Measurements from ENCODE around the gene VSTM4. TPM values are rescaled to one million over a fixed set of nuclear protein-coding genes. Genes with fewer than 3 reads are reported as not detected.
A peak's percentile ranks its signal among the peaks of the same experiment; 100 is the strongest.

Gene VSTM4
- total RNA-seq, 1 donor from 2014 or later: 22.4 TPM

DNA sequence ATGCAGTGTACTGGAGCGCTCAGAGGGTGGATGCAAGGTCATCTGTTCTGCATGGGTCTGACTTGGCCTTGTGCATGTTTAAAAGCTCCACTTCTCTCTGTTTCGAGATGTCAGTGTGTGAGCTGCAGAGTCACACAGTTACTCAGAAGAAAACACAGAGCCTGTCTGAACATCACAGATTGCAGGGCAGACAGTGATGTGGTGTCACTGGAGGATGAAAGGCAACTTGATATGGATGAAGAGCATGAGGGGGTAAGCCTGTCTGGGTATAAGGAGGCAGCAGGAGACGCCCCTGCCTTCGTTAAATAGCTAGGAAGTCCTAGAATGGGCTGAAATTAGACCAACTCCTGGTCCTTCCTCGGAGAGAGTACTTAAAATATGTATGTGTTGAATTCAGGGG is 108.2 kb downstream of the VSTM4 start:
- ATAC-seq (ENCODE audit: poor library complexity) (no peak), DNase-seq (no peak)
- intact Hi-C loops (cut with DNase I): loop anchor here (10.0 kb wide), 1 partner anchor 108 kb away; the partner anchor contains the start of gene VSTM4

DNA sequence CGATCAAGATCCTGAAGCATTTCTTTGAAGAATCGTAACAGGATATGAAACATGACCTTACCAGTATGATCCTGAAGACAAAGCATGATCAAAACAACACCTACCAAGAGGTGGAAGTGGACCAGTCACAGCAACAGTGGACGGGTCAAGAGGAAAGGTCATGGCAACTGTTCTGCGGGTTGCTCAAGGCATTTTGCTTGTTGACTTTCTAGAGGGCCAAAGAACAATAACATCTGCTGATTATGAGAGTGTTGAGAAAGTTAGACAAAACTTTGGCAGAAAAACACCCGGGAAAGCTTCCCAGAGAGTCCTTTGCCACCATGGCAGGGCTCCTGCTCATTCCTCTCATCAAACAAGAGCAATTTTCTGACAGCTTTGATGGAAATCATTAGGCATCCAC is 110.1 kb downstream of the VSTM4 start:
- intact Hi-C loops (cut with DNase I): loop anchor here (10.0 kb wide), 1 partner anchor 110 kb away; the partner anchor contains the start of gene VSTM4
- ATAC-seq (ENCODE audit: poor library complexity): no peak

DNA sequence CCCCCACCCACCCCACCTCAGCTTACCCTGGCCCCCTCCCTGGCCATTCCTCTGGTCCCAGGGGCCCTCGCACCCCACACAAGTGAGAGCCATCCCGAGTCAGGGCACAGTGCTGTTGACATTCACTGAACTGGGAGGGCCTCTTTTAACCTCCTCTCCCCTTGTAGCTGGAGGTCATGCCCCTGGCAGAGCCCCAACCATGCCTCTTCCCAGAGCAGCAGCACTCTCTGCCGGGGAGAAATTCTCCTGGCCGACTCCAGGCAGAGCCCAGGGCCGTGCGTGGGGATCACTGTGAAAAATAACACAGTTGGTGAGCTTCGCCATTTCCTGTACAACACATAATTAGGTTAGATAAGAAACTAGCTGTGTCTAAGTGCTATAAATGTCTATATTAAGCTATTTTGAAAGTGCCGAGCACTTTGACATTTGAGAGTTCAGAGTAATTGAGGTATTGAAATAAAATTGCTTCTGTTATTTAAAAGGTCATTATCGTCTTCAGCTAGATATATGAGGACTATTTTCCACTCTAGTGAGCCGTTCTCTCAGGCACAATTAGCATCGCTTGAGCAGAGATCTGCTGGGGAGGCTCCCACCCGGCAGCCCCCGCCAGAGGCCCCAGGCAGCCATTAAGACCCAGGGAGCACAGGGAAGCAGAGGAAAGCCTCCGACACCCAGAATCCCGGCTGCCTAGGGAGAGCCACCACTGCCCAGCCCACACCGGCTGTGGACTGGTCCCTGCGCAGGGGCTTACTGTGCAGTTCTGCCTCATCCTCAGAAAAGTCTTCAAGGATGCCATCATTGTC is 113.3 kb downstream of the VSTM4 start:
- DNase-seq (peak; percentile 79), ATAC-seq (ENCODE audit: poor library complexity) (peak; percentile 86)
- intact Hi-C loops (cut with DNase I): loop anchor here (10.0 kb wide), 1 partner anchor 113 kb away; the partner anchor contains the start of gene VSTM4

More for the DNA sequence above, 110.1 kb downstream of the VSTM4 start:
- DNase-seq: no peak

DNA sequence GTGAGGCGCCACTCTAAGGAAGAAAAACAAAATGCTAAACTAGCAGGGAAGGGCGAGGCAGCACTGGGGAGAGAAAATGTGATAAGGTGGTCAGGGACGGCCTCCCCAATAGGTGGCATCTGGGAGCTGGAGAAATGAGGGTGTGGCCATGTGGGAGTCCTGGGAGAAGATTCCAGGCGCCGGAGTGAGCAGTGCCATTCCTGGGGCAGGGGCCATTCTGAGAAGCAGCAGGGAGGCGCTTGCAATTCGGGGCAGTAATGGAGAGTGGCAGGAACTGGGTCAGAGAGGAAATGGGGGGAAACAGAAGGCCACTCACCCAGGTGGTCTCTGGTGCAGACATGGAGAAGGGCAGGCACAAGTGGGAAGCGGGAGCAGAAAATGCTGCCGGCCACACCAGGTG is 113.9 kb downstream of the VSTM4 start:
- intact Hi-C loops (cut with DNase I): loop anchor here (10.0 kb wide), 1 partner anchor 113 kb away; the partner anchor contains the start of gene VSTM4
- peak; percentile 71 for ATAC-seq (ENCODE audit: poor library complexity)
- DNase-seq: no peak

DNA sequence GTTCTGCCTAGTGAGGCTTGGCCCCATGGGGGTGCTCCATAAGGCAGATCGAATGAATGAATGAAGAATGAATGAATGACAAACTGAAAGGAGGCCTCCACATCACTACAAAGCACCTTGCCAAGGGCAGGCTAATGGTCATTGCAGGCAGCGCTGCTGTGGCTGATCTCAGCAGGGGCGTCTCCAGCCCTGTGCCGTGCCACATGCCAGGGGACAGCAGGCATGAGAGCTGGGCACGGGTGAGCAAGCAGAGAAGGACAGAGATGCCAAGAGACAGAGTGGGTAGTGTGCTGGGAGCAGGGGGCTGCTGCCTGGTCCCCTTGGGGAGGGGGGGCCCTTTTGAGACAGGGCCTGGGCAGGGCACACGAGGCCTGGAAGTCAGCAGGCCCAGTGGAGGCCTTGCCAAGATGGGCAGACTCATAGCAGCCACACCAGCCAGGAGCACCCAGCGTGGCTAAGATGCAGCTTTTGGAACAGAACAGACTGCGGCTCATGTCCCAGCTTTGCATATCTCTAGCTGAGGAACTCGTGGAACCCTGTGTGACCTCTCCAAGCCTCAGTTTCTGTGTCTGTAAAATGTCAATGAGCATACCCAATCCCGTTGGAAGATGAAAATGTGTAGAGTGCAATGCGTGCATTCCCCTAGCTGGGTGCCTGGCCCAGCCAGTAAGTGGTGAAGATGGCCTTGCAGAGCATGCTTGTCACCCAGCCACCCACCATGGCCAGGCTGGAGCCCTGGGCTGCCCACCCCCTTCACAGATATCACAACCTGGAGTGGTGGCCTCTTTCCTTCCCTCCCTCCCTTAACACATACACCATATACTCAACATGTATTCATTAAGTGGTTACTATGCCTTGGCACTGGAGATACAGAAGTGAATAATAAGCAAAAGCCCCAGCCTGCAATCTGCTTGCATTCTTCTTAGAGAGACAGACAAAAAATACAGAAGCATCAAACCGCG is 114.6 kb downstream of the VSTM4 start:
- DNase-seq: no peak
- peak; percentile 51 for ATAC-seq (ENCODE audit: poor library complexity)
- intact Hi-C loops (cut with DNase I): loop anchor here (10.0 kb wide), 1 partner anchor 114 kb away; the partner anchor contains the start of gene VSTM4

DNA sequence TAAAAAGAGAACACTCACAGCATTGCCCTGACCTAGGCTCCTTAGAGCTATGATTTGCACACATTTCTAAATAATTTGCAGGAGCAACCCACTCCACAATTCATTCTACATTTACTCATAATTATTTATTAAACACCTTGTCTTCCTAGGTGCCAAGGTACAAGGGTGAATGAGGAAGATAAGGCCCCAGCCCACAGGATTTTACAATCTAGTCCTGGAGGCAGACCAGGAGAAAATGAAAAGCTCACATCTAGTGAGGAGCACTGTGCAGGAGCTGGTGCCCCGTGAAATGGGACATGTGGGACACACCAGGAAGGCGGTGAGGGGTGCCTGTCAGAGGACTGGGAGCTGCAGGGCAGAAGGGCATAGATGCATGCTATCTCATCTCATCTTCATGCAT is 116.0 kb downstream of the VSTM4 start:
- no peak for DNase-seq
- intact Hi-C loops (cut with DNase I): no loop called here
- ATAC-seq (ENCODE audit: poor library complexity): no peak

DNA sequence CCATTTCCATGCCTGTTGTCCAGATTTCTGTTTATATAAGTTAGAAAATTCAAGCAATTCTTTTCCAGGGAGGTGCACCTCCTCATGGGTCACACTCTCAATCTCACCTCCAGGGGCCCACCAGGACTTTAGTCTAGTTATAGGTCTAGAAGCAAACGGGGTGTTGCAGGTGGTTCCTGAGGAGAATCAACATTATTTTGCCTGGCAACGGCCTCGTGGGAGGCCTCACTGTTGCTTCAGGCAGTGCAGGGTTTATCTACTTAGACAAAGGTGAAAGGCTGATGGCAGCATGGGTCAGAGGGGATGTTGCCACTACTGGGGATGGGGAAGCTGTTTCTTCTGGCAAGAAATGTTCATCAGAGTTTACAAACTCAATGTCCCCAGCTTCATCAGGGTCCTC is 119.0 kb downstream of the VSTM4 start:
- intact Hi-C loops (cut with DNase I): no loop called here
- no peak for ATAC-seq (ENCODE audit: poor library complexity)
- no peak for DNase-seq

DNA sequence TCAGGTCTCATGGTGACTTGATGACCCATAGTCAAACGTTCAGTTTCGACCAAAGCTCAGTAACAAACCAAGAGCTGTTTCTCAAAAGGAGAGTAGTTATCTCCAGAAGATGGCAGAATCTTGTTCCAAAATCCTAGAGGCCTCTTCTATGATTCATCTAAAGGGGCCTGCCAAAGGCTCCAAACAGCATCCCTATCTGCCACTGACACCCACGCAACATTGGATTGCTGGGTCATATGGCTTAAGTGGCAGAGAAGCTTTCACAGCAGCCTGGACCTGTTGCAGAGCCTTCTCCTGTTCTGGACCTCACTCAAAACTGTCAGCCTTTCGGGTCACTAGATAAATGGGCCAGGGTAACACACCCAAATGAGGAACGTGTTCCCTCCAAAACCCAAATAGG is 121.7 kb downstream of the VSTM4 start:
- no peak for DNase-seq
- ATAC-seq (ENCODE audit: poor library complexity): no peak
- intact Hi-C loops (cut with DNase I): no loop called here

DNA sequence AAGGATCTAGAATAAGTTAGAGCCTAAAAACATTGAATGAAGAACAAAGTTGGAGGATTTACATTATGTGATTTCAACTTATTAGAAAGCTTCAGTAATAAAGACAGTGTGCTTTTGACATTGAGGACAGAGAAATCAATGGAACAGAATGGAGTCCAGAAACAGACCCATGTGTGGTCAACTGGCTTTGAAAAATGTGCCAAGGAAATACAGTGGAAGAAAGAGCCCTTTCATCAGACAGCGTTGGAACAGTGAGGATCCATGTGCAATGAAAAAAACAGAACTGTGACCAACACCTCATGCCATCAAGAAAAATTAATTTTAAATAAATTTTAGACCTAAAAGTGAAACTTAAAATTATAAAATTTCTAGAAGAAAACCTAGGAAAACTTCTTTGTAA is 125.1 kb downstream of the VSTM4 start:
- intact Hi-C loops (cut with DNase I): no loop called here

DNA sequence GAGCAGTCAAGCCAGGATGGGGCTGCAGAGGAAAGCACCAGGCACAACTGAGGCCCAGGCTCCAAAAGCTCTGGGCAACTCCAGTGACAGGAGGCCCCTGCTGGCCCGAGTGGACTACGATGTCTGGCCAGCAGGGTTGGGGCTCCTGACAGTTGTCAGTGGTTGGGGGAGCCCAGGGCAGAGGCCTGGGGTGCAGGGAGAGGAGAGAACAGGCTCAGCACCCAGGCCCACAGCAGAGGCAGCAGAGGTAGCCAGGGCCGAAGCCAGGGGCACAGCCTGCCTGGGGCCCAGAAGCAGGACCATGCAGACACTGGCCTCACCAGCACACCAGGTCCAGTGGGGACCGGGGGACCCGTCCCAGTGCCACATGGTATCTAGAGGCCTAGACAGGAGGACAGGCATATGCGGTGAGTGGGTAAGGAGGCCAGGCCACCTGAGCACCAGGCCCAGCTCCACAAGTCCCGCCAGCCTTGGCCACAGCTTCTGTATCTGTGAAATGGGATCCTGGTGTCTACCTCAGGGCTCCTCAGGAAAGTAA is 129.6 kb downstream of the VSTM4 start:
- DNase-seq: no peak
- ATAC-seq (ENCODE audit: poor library complexity): no peak
- intact Hi-C loops (cut with DNase I): loop anchor here (10.0 kb wide), 1 partner anchor 419 kb away; no protein-coding TSS in a partner anchor

More for the DNA sequence above, 125.1 kb downstream of the VSTM4 start:
- ATAC-seq (ENCODE audit: poor library complexity) (no peak), DNase-seq (no peak)

DNA sequence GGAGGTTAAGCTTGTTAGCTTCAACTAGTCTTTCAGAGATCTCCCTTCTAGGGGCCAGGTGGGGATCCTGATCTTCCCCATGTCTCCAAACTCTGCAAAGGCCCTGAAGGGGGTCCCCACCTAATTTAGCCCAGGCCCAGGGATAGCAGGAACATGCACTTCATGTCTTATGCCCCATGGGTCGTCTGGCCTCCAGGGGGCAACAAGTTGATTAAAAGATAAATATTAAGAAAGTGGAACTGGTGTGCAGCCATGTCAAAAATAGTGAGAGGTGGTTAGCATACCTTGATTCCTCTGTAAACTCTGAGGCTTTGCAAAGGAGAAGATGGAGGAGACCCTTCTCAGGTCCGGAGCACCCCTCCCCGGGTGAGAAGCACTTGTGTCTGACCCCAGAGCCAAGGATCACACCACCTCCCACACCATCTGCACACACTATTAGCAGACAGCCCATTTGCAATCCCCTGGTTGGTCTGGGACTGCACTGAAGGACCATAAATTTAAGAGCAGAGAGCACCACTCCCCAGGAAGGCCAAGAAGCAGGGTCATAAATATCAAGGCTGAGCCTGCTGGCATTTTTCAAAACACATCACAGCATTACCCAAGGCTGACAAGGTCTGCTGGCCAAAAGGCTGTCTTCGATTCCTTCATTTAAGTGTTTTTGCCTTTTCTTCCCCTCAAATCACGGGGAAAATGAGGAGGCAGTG is 131.5 kb downstream of the VSTM4 start:
- intact Hi-C loops (cut with DNase I): loop anchor here (10.0 kb wide), 1 partner anchor 421 kb away; no protein-coding TSS in a partner anchor
- no peak for ATAC-seq (ENCODE audit: poor library complexity)
- no peak for DNase-seq

DNA sequence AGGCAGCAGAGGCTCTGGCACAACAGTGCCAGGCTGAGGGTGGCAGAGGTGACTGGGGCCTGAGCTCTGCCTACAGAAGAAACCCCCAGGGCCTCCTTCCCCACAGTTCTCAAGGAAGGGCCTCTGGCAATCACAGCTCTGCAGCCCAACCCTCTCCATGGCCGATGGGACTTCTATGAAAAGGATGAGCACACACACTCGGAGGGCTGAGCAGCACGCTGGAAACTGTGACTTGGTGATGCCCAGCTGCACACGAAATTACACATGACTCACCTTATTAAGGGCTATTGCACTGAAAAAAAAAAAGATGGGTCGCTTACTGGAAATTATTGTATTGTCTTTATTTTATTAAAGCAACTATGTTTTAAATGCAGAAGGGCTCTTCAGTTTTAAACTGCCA is 132.7 kb downstream of the VSTM4 start:
- DNase-seq: no peak
- no peak for ATAC-seq (ENCODE audit: poor library complexity)
- intact Hi-C loops (cut with DNase I): loop anchor here (10.0 kb wide), 1 partner anchor 422 kb away; no protein-coding TSS in a partner anchor

DNA sequence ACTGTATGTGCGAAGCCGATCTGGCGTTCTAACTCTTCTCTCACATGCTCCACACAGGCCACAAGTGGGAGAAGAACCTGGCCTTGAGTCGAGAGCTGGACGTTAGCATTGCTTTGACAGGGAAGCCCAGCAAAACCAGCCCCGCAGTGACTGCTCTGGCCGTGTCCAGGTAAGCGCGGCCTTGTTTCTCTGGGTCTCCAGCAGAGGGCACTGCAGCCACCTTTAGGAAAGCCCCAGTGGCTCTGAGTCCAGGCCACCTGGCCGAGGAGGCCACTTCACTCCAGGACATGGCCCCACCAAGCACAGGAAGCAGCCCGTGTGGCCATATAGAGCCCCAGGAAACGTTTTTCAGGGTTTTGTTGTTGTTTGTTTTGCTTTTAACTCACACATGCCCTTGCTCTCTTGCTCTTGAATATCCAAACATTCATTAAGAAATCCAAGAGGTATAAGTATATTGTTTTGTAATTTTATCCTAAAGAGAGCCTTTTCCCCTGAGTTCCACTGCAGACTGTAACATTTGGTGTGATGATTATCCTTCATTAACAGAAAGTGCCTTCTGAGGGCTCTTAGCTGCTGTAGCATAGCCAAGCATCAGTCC is 133.9 kb downstream of the VSTM4 start:
- peak; percentile 76 for DNase-seq
- peak; percentile 94 for ATAC-seq (ENCODE audit: poor library complexity)
- intact Hi-C loops (cut with DNase I): loop anchor here (10.0 kb wide), 1 partner anchor 423 kb away; no protein-coding TSS in a partner anchor

DNA sequence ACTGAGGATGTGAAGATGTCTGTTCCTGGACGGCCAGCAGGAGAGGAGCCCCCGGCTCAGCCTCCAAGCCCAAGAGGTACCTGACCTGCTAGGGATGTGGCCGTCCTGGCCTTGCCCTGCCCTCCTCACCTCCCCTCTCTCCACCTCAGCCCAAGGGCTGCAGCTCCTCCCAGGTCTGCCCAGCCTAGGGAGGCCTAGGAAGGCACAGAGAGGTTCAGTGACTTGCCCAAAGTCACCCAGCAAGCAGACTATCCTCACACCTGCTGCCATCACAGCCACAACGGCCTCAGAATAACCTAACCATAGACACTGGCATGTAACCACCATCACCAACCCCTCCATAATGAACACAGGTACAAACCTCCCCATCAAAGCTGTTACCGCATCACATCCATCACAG is 137.0 kb downstream of the VSTM4 start:
- intact Hi-C loops (cut with DNase I): loop anchor here (5.0 to 10.0 kb wide), 3 partner anchors 184 to 539 kb away; no protein-coding TSS in a partner anchor
- DNase-seq (no peak), ATAC-seq (ENCODE audit: poor library complexity) (no peak)

DNA sequence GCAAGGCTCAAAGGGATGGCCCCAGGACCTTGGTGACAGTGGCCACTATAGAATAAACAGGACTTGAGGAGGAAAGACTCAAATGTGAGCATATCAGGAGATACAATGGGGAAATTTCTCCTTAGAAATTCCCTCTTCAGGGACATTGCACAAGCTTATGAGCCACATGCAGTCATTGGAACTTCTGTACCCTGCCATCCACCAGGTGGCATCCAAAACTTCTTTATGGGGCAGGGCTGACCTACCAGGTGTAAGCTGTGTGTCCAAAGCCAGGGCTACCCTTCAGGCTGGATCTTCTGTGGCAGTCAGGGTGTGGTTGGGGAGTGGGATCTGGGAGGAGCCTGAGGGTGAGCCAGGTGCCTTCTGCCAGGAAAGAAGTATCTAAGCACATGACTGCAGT is 139.1 kb downstream of the VSTM4 start:
- DNase-seq (no peak), ATAC-seq (ENCODE audit: poor library complexity) (peak; percentile 87)
- intact Hi-C loops (cut with DNase I): loop anchor here (5.0 to 10.0 kb wide), 3 partner anchors 186 to 541 kb away; no protein-coding TSS in a partner anchor

DNA sequence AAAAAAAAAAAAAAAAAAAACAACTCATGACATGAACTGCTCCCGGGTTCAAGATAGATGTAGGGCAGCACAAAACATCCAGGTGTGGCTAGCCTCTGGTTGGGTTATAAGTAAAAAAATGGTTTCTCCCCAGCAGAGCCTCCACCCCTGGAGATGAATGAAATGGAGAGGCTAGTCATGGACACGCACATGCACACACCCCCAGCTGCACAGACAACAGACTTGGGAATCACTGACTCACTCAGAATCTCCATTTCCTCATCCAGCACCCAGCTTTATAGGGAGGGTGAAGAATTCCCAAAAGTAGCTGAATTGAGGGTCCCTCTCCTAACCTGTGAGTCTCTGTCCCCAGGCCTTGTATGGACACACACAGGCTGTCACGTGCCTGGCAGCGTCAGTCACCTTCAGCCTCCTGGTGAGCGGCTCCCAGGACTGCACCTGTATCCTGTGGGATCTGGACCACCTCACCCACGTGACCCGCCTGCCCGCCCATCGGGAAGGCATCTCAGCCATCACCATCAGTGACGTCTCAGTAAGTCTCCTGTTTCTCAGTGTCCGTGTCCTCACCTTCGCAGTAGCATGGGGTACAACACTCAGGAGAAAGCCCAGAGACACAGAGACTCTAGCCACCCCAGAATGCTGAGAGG is 140.7 kb downstream of the VSTM4 start:
- no peak for DNase-seq
- intact Hi-C loops (cut with DNase I): loop anchor here (5.0 to 10.0 kb wide), 3 partner anchors 188 to 543 kb away; no protein-coding TSS in a partner anchor
- no peak for ATAC-seq (ENCODE audit: poor library complexity)

DNA sequence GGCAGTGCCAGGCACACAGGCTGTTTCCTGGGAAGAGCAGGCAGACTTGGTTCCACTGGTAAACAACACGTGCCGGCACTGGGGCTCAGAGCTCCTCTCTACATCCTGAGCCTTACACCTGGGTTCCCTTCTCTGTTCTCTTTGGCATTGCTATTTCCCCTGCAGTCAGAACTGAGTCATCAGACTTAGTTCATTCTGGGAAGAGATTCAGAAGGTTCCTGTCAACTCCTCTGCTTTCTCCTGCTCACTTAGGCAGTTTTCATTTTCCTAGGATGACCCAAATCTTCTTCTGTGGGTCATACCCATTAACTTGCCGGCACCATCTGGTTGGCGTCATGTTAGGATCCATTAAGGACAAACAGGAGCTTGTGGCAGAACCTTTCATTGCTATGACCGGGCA is 142.3 kb downstream of the VSTM4 start:
- no peak for ATAC-seq (ENCODE audit: poor library complexity)
- intact Hi-C loops (cut with DNase I): loop anchor here (10.0 kb wide), 1 partner anchor 308 kb away; no protein-coding TSS in a partner anchor

More for the DNA sequence above, 142.3 kb downstream of the VSTM4 start:
- no peak for DNase-seq
